PFSK-1 (cell line): ENCODE results near the gene MAP1S. TPM values are rescaled to one million over a fixed set of nuclear protein-coding genes. Genes with fewer than 3 reads are reported as not detected.

Experiments used
- FOXP2 ChIP-seq: optimal IDR thresholded peaks from 2 replicates; pipeline ENCODE3; 2011; ENCODE audit warnings: borderline replicate concordance, control low read depth, inconsistent platforms; ENCODE audit not compliant: insufficient read depth; ENCODE audit errors: extremely low read length, extremely low read depth
- POLR2AphosphoS5 ChIP-seq: IDR thresholded peaks from 2 replicates; pipeline ENCODE4 v1.6.1; 2012; ENCODE audit warnings: low read depth, mild to moderate bottlenecking, control low read depth, low read length, moderate library complexity
- REST ChIP-seq, 2 experiments: IDR thresholded peaks; 2 replicates each; pipeline versions ENCODE4 v1.6.1 to v1.8.0; 2011 to 2012; ENCODE audit warnings: low read depth in 2 of 2, low read length in 2 of 2, control low read depth in 1 of 2, inconsistent platforms in 1 of 2, mild to moderate bottlenecking in 1 of 2, moderate library complexity in 1 of 2; ENCODE audit not compliant: insufficient read depth in 1 of 2
- SIN3A ChIP-seq: IDR thresholded peaks from 2 replicates; pipeline ENCODE4 v1.6.1; 2012; ENCODE audit warnings: mild to moderate bottlenecking, low read length, moderate library complexity, borderline replicate concordance; ENCODE audit not compliant: insufficient read depth
- TAF1 ChIP-seq: IDR thresholded peaks from 2 replicates; pipeline ENCODE4 v1.6.1; 2012; ENCODE audit warnings: low read length, control low read depth, borderline replicate concordance; ENCODE audit not compliant: insufficient read depth
- polyA plus RNA-seq: library from polyadenylated mRNA; unstranded; fragments of >200 nt; gene quantifications from one replicate; pipeline ENCODE4 v1.2.1, GENCODE V29; 2012; ENCODE audit warnings: low read depth, missing spikeins; ENCODE audit not compliant: insufficient read length

The MAP1S gene
- polyA plus RNA-seq, result 1,336 TPM

- TF ChIP-seq TAF1 (peak; percentile 90), FOXP2 (peak; percentile 74), POLR2AphosphoS5 (peak; percentile 89), SIN3A (peak; percentile 59; the same call in 1 of the 2 replicates), REST (IDR thresholded peaks at IDR 0.05; ENCODE audit: insufficient read depth in 1 of 2, low read depth in 2 of 2, low read length in 2 of 2) (peak; percentile 9 to 22; a peak in 1 of 4 replicates)
These were observed at the start of gene MAP1S for GRCh38 chr19:17718947-17719711. Gene MAP1S, plus strand, starts transcription at chr19:17719480. Its CDS starts 23 bp downstream, at chr19:17719503.

GRCh38 chr19:17671906-17672305 lies 47.4 kb upstream of the MAP1S start:
- TF ChIP-seq FOXP2, result no peak
- TF ChIP-seq POLR2AphosphoS5, result no peak
- TF ChIP-seq TAF1, result no peak
- no peak for TF ChIP-seq SIN3A
- TF ChIP-seq REST (IDR thresholded peaks at IDR 0.05; ENCODE audit: insufficient read depth in 1 of 2, low read depth in 2 of 2, low read length in 2 of 2), result no peak

- TF ChIP-seq SIN3A (no peak), POLR2AphosphoS5 (no peak), TAF1 (no peak), FOXP2 (no peak), REST (IDR thresholded peaks at IDR 0.05; ENCODE audit: insufficient read depth in 1 of 2, low read depth in 2 of 2, low read length in 2 of 2) (no peak)
These were observed 45.1 kb upstream of the MAP1S start for GRCh38 chr19:17673937-17674799.

- TF ChIP-seq FOXP2 (no peak), POLR2AphosphoS5 (no peak), SIN3A (no peak), TAF1 (no peak), REST (IDR thresholded peaks at IDR 0.05; ENCODE audit: insufficient read depth in 1 of 2, low read depth in 2 of 2, low read length in 2 of 2) (no peak)
These were observed 43.0 kb upstream of the MAP1S start for GRCh38 chr19:17676295-17676694.
